ENCODE data around the gene VWF.

The VWF gene

DNA sequence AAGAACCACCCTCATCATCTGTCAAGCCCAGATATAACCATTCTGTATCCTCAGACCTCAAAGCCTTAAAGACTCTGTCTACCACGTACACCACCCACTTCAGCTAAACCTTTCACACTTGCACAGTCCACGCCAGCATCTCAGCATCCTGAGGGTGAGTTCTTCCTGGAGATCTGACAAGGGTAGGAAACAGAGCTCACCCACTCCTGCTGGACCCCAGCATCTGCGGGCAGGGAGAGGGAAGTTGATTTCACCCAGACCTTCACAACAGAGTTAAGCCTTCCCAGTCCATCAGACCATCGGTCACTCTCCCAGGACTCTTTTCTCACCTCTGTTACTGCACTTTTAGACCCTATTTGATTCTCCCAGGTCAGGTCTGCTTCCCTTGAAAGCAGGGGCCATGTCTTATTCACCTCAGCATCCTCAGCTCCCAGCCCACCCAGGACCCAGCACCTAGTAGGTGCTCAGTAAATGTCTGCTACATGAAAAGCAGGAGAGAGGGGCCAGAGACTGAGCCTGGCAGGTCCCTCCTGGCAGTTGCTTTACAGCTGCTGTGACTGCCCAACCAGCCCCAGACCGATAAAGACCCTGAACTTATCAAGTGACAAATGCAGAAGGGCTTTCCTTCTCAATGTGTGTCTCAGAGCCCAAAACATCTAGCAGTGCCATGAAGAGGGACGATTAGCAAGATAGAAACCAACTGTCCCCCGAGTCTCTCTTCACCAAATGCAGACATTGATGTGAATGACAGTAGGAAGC, 213.5 kb downstream of the VWF start:
- no peak for DNase-seq (ENCODE audit: low read depth)

DNA sequence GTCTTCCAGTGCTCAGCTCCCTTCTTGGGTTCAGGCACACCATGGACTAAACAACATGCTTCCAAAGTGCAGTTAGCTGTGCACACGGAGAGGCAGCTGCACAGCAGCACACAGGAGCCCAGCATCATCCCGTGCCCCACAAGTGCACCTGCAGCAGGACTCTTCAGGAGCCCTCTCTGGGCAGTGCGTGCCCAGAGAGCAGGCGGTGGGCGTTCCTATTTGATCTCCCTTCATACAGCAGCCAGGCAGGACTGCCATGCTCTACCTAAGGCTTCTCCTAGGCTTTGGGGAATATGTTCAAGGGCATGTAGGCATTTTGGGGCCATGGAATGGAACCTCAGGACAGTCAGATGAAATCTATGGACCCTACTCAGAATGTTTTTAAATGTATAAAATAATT, 214.9 kb downstream of the VWF start:
- DNase-seq (ENCODE audit: low read depth): no peak

DNA sequence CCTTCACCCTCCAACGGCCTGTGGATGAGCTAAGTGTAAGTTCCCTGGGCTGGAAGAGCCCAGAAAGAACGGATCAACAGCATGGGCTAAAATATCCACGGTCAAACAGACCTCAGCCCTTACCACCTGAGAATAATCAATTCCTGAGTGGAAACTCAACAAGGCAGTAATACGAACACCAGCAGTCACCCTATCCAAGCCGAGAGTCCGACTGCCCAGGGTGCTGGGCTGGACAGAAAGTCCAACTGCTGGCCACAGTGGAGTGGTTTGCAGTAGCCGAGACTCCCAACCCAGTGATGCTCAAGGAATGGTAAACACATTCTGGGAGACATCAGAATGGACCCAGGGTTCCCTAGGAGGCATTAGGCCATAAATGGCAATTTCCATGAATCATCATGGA, 216.2 kb downstream of the VWF start:
- DNase-seq (ENCODE audit: low read depth): no peak

DNA sequence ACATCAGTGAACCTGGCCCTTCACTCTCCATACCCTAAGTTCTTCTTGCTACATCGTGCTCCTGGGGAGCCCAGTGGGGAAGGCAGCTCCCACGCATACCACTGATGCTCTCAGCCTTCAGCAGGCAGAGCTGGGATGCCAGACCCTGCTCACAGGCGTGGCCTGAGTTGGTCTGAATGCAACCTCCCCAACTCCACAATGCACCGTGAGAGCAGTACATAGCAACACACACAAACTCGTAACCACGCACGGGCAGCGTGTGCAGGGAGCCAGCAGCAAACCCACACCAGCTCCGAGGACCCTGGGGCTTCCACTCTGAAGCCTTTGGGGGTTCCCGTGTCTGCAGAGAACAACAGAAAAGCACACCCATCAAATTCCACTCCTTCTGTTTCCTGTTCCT, 216.7 kb downstream of the VWF start:
- no peak for DNase-seq (ENCODE audit: low read depth)

DNA sequence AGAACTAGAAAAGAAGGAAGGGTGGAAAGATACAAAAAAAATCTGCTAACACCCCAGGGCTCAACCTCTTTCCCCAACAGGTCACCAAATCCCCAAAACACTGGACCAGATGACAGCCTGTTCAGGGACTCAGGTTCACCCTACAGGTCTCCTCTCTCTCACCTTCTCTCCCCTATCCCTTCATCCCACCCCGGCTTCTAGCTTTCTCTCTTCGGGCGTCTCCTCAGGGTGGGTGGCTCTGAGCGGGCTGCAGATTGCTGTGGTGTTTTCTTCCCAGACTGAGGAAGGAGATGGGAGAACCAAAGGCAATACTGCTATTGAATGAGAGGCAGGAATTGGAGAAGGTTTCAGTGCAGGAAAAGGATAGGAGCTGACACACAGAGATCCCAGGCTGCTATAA, 218.7 kb downstream of the VWF start:
- no peak for DNase-seq (ENCODE audit: low read depth)

DNA sequence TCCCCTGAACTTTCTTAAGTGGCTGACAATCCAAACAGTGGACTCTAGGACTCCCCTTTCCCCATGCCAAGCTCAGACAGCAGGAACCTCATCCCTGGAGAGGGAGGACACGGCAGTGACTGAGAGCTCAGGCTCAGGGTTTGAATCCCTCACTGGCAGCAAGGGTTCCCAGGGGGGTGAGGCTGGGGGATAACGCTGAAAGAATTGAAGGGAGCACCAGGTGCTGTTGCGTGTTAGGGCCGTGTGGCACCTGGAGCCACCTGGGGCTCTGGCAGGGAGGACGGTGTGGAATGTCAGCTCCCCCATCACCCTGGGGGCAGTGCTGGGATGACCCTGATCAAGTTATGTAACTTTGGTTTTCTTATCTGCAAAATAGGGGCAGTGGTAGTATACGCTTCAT, 219.5 kb downstream of the VWF start:
- no peak for DNase-seq (ENCODE audit: low read depth)

DNA sequence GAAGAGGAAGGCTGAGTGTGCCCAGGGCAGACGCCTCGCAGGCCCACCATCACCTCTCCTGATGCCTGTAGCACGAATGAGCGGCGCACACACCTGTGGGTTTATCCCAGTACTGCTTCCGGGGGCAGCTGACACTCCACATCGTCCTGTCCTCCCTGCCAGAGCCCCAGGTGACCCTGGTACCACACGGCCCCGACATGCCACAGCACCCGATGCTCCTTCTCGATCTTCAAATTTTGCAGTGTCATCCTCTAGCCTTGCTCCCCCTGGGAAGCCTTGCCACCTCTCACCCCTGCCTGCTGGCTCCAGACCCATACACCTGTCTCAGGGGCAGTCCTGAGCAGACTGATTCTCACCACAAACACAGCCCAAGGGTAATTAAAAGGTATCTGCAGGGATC, 220.0 kb downstream of the VWF start:
- DNase-seq (ENCODE audit: low read depth): no peak

DNA sequence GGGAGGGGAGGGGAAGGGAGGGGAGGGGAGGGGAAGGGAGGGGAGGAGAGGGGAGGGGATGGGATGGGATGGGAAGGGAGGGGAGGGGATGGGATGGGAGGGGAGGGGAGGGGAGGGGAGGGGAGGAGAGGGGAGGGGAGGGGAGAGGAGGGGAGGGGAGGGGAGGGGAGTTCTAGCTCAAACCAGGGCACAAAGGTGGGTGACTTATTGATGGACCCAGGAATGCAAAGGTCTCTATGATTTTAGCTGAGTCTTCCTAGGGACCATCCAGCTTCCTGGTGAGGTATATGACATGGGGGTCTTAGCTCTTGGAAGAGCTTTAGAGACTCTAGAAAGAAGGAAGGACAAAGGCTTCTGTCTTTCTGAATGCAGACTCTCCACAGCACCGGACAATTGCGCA, 221.7 kb downstream of the VWF start:
- DNase-seq (ENCODE audit: low read depth): no peak

DNA sequence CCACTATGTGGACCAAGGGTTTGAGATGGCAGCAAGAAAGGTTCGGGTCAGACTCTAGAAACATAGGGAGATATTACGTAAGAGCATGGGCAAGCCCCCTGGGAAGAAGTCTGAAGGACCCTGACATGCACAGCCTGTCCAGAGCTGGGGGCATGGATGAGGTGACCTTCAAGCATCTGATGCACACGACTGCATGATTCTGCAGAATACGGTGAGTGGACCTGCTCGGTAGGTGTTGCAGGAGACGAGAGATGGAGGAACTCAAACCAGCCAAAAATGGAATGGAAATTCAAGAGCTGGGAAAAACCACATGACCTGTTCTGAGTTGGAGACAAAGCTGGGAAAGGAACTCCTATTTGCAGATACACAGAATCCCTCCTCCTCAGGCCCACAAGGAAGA, 223.1 kb downstream of the VWF start:
- DNase-seq (ENCODE audit: low read depth): no peak

DNA sequence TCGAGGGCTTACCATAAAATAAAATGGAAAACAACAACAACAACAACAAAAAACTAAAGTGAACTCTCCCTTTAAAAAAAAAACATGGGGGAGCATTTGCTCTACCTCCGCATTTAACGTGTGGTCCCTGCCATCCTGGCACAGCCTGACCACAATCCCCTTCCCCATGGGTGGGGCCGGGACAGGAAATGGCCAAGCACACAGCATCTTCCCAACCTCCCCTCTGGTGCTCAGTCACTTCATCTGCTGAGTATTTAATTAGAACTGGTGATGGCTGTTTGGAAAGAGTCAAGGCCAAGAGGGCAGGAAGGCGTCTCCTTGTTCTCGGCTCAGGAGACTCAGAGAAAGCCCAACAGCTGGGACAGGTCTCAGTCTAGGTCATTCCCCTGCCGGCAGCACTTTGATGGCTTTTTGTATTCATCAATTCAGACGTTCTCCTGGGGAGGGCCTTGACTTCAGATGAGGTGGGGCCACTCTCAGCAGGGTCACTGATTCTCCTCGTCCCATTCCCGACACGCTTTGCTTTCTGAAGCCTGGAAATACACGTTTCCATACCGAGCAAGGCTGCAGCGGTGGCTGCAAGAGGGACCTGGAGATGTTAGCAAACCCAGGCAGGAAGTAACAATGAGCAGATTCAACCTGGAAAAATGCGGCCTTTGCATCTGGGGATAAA, 223.8 kb downstream of the VWF start:
- no peak for DNase-seq (ENCODE audit: low read depth)

DNA sequence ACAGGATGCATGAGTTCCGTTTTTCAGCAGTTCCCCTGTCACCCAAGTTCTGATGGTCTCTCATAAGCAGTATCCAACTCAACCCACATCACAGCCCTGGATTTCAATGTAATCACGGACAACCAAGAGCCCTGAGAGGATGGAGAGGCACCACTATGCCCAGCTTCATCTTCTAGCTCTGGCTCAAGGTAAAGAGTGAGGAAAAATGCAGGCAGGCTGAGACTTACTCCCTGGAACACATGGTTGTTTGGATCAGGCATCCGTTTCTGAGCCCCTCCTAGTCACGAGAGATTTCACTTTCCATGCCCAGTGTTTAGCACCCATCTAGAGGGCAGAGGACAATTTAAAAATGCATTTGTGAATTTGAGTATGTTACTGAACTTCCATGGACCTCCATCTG, 224.4 kb downstream of the VWF start:
- no peak for DNase-seq (ENCODE audit: low read depth)

DNA sequence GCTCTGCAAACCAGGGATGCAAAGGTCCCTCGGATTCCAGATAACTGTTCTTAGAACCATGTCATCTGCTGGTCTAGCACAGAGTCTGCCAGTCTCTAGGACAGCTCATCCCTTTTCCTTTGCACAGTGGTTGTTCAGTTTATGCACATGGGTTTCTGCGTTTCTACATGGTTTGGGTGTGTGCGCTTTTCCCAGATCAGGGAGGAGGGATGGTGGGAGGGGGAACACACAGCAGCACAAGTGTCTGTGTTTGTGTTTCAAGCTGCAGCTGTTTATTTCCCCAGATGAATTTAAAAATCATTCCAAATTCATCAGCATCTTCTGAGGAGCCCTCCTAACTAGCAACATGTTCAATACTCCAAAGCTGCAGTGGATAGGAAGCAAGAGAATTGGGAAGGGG, 224.8 kb downstream of the VWF start:
- no peak for DNase-seq (ENCODE audit: low read depth)

DNA sequence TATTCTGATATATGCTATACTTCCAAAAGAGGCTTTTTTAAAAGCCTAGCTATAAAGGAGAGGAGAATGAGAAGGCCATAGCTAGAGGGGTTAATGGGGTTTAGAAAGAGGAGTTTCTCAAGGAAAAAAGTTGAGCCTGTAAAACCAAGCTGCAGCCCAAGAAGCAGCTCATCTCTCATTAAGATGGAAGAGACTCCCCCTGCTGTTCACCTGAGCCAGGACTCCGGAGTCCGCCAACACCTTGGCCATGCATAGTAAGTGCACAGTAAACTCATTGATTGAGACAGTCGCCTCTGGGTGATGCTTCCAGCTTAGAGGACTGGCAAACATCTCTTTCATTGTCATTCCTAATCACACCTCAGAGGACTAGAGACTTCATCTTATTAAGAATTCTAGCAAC, 225.6 kb downstream of the VWF start:
- no peak for DNase-seq (ENCODE audit: low read depth)
